ENCODE measurements around the gene SRGAP3. TPM values are rescaled to one million over a fixed set of nuclear protein-coding genes. Genes with fewer than 3 reads are reported as not detected.

Gene SRGAP3
- total and polyA plus RNA-seq, 10 of the 15 experiments (the other 5 are each of a cell fraction or from before 2014, with no cell fraction given): 0.32 to 1.7 (median 0.99) TPM

DNA sequence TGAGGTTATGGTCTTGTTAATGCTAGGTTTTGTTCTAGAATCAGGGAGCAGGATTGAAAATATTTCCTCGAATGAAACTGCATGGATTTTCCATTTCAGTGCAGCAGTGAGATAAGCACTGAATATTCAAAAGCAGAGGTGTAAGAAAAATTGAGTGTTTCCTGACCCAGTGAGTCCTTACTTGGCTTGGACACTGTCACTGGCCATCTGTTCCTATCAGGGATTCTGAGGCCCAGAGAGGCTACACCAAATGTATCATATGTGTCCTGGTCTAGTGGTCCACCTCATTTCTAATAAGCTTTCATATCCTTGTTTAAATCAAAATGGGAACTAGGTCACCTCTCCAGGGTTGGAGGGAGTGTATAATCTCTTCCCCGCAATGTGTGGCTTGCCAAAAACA, 225.1 kb downstream of the SRGAP3 start:
- Histone ChIP-seq H3K79me2 (ENCODE audit: control insufficient read depth, insufficient read depth, low read length) (no peaks in the 10 kb centered on the region), H4K20me1 (ENCODE audit: control insufficient read depth, insufficient read depth) (no peaks in the 10 kb centered on the region), H3K9ac (ENCODE audit: control insufficient read depth, insufficient read depth, low read length) (no peak overlapping the region), H3K27ac (ENCODE audit: control insufficient read depth, insufficient read depth) (no peak overlapping the region), H3K27me3 (replicated peaks in 1 of 2; ENCODE audit: control insufficient read depth in 2 of 2, insufficient read depth in 2 of 2, low read length in 1 of 2) (peaks cover 0 to 5% of the 10 kb centered on the region in 2 experiments; a peak in 2 of 4 replicates), H3K4me2 (ENCODE audit: control insufficient read depth, insufficient read depth) (no peak overlapping the region), H3K4me3 (no peak overlapping the region), H3K9me3 (replicated peaks; ENCODE audit: control insufficient read depth, insufficient read depth, low read length) (no peaks in the 10 kb centered on the region), H2AFZ (ENCODE audit: control insufficient read depth, low read depth, low read length) (no peak overlapping the region), H3K4me1 (ENCODE audit: control insufficient read depth, insufficient read depth, low read length) (no peaks in the 10 kb centered on the region), H3K36me3 (ENCODE audit: control insufficient read depth in 2 of 2, insufficient read depth in 2 of 2, low read length in 1 of 2) (no peaks in the 10 kb centered on the region)
- ChIA-PET POLR2A (no interaction called here), CTCF (no interaction called here), RAD21 (ENCODE audit: unreplicated experiment) (no interaction called here), SMC1A (ENCODE audit: uncharacterized antibody, unreplicated experiment) (no interaction called here)
- in situ Hi-C loops (cut with MboI): no loop called here
- intact Hi-C loops (cut with micrococcal nuclease; ENCODE audit: unreplicated experiment): no loop called here
- ATAC-seq (no peak), DNase-seq (ENCODE audit: low read depth, low spot score) (no peak), FAIRE-seq (no peak)
- BruUV-seq (replicated peaks): no TSS peak
- 50% methylated on average over 2 of the region's 2 CpGs for WGBS (ENCODE audit: insufficient coverage, insufficient replicate concordance, low lambda C conversion rate, missing lambda C conversion rate)
- TF ChIP-seq NR2C1 (IDR thresholded peaks at IDR 0.05) (no peak), RFX5 (IDR thresholded peaks at IDR 0.05; ENCODE audit: low read depth, low read length) (no peak), FOXM1 (IDR thresholded peaks at IDR 0.05; ENCODE audit: low read depth, low read length) (no peak), HCFC1 (IDR thresholded peaks at IDR 0.05; ENCODE audit: low read length) (no peak), GATAD2B (conservative IDR thresholded peaks at IDR 0.05; ENCODE audit: low read depth) (no peak), NR2F1 (conservative IDR thresholded peaks at IDR 0.05) (no peak), ZZZ3 (IDR thresholded peaks at IDR 0.05; ENCODE audit: control insufficient read depth, insufficient read length, low read depth) (no peak)
- TF ChIP-seq, protein P1, sequence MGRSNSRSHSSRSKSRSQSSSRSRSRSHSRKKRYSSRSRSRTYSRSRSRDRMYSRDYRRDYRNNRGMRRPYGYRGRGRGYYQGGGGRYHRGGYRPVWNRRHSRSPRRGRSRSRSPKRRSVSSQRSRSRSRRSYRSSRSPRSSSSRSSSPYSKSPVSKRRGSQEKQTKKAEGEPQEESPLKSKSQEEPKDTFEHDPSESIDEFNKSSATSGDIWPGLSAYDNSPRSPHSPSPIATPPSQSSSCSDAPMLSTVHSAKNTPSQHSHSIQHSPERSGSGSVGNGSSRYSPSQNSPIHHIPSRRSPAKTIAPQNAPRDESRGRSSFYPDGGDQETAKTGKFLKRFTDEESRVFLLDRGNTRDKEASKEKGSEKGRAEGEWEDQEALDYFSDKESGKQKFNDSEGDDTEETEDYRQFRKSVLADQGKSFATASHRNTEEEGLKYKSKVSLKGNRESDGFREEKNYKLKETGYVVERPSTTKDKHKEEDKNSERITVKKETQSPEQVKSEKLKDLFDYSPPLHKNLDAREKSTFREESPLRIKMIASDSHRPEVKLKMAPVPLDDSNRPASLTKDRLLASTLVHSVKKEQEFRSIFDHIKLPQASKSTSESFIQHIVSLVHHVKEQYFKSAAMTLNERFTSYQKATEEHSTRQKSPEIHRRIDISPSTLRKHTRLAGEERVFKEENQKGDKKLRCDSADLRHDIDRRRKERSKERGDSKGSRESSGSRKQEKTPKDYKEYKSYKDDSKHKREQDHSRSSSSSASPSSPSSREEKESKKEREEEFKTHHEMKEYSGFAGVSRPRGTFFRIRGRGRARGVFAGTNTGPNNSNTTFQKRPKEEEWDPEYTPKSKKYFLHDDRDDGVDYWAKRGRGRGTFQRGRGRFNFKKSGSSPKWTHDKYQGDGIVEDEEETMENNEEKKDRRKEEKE (IDR thresholded peaks at IDR 0.05): no peak
- TF ChIP-seq, protein P2, sequence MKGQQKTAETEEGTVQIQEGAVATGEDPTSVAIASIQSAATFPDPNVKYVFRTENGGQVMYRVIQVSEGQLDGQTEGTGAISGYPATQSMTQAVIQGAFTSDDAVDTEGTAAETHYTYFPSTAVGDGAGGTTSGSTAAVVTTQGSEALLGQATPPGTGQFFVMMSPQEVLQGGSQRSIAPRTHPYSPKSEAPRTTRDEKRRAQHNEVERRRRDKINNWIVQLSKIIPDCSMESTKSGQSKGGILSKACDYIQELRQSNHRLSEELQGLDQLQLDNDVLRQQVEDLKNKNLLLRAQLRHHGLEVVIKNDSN (IDR thresholded peaks at IDR 0.05; ENCODE audit: borderline replicate concordance, extremely low read length, insufficient read depth, low read depth, low read length): no peak
- TF ChIP-seq, protein P3, sequence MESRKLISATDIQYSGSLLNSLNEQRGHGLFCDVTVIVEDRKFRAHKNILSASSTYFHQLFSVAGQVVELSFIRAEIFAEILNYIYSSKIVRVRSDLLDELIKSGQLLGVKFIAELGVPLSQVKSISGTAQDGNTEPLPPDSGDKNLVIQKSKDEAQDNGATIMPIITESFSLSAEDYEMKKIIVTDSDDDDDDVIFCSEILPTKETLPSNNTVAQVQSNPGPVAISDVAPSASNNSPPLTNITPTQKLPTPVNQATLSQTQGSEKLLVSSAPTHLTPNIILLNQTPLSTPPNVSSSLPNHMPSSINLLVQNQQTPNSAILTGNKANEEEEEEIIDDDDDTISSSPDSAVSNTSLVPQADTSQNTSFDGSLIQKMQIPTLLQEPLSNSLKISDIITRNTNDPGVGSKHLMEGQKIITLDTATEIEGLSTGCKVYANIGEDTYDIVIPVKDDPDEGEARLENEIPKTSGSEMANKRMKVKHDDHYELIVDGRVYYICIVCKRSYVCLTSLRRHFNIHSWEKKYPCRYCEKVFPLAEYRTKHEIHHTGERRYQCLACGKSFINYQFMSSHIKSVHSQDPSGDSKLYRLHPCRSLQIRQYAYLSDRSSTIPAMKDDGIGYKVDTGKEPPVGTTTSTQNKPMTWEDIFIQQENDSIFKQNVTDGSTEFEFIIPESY (IDR thresholded peaks at IDR 0.05): no peak
- TF ChIP-seq, protein P4, sequence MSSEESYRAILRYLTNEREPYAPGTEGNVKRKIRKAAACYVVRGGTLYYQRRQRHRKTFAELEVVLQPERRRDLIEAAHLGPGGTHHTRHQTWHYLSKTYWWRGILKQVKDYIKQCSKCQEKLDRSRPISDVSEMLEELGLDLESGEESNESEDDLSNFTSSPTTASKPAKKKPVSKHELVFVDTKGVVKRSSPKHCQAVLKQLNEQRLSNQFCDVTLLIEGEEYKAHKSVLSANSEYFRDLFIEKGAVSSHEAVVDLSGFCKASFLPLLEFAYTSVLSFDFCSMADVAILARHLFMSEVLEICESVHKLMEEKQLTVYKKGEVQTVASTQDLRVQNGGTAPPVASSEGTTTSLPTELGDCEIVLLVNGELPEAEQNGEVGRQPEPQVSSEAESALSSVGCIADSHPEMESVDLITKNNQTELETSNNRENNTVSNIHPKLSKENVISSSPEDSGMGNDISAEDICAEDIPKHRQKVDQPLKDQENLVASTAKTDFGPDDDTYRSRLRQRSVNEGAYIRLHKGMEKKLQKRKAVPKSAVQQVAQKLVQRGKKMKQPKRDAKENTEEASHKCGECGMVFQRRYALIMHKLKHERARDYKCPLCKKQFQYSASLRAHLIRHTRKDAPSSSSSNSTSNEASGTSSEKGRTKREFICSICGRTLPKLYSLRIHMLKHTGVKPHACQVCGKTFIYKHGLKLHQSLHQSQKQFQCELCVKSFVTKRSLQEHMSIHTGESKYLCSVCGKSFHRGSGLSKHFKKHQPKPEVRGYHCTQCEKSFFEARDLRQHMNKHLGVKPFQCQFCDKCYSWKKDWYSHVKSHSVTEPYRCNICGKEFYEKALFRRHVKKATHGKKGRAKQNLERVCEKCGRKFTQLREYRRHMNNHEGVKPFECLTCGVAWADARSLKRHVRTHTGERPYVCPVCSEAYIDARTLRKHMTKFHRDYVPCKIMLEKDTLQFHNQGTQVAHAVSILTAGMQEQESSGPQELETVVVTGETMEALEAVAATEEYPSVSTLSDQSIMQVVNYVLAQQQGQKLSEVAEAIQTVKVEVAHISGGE (CRISPR knock-in tag; IDR thresholded peaks at IDR 0.05): no peak
